ENCODE results near the gene LRIT1. TPM values are rescaled to one million over a fixed set of nuclear protein-coding genes. Genes with fewer than 3 reads are reported as not detected.

LRIT1 gene
- total RNA-seq, 1 experiment from 2014 or later, result not detected

- Histone ChIP-seq H3K36me3 (ENCODE audit: insufficient read depth, low read length, poor library complexity, severe bottlenecking) (no peaks in the 10 kb centered on the region), H3K27me3 (replicated peaks; ENCODE audit: insufficient read depth, low read depth, low read length, poor library complexity) (peaks cover 13% of the 10 kb centered on the region), H3K27ac (ENCODE audit: low read depth, low read length, poor library complexity, severe bottlenecking) (no peak overlapping the region), H3K4me3 (ENCODE audit: low read depth, low read length, poor library complexity, severe bottlenecking) (no peak overlapping the region), H3K9me3 (ENCODE audit: low read depth, low read length, poor library complexity, severe bottlenecking) (no peaks in the 10 kb centered on the region), H3K4me1 (ENCODE audit: insufficient read depth, low read length, poor library complexity, severe bottlenecking) (no peaks in the 10 kb centered on the region)
- no TSS peak for BruUV-seq (replicated peaks)
- TF ChIP-seq CTCF (conservative IDR thresholded peaks at IDR 0.05; ENCODE audit: low read depth, low read length), result no peak
- no peak for TF ChIP-seq EZH2 (IDR thresholded peaks at IDR 0.05; ENCODE audit: borderline replicate concordance, low read depth, low read length, poor library complexity, severe bottlenecking)
- intact Hi-C loops (cut with micrococcal nuclease; ENCODE audit: unreplicated experiment), result no loop called here
- ChIA-PET POLR2A (ENCODE audit: low non-redundant PET) (no interaction called here), CTCF (no interaction called here)
- DNase-seq (ENCODE audit: low spot score), result no peak
These were observed 28.3 kb downstream of the LRIT1 start for GRCh38 chr10:84213076-84213475.

- H3K27me3 ChIP-seq (replicated peaks; ENCODE audit: insufficient read depth, low read depth, low read length, poor library complexity), result peaks cover 12% of the 10 kb centered on the region
- TF ChIP-seq CTCF (conservative IDR thresholded peaks at IDR 0.05; ENCODE audit: low read depth, low read length), result no peak
- TF ChIP-seq EZH2 (IDR thresholded peaks at IDR 0.05; ENCODE audit: borderline replicate concordance, low read depth, low read length, poor library complexity, severe bottlenecking), result no peak
- H3K4me3 ChIP-seq (ENCODE audit: low read depth, low read length, poor library complexity, severe bottlenecking), result no peak overlapping the region
- H3K36me3 ChIP-seq (ENCODE audit: insufficient read depth, low read length, poor library complexity, severe bottlenecking), result no peaks in the 10 kb centered on the region
- ChIA-PET POLR2A (ENCODE audit: low non-redundant PET) (no interaction called here), CTCF (interaction anchor here (0.5 kb wide), 1 partner anchor 22 kb away, joined by 5 read pairs; no protein-coding TSS in a partner anchor)
- no TSS peak for BruUV-seq (replicated peaks)
- intact Hi-C loops (cut with micrococcal nuclease; ENCODE audit: unreplicated experiment), result no loop called here
- H3K27ac ChIP-seq (ENCODE audit: low read depth, low read length, poor library complexity, severe bottlenecking), result no peak overlapping the region
- no peaks in the 10 kb centered on the region for H3K4me1 ChIP-seq (ENCODE audit: insufficient read depth, low read length, poor library complexity, severe bottlenecking)
- no peaks in the 10 kb centered on the region for H3K9me3 ChIP-seq (ENCODE audit: low read depth, low read length, poor library complexity, severe bottlenecking)
- DNase-seq (ENCODE audit: low spot score), result no peak
These were observed 29.3 kb downstream of the LRIT1 start for GRCh38 chr10:84212014-84212413.

GRCh38 chr10:84211566-84211965 lies 29.8 kb downstream of the LRIT1 start:
- intact Hi-C loops (cut with micrococcal nuclease; ENCODE audit: unreplicated experiment), result no loop called here
- BruUV-seq (replicated peaks), result no TSS peak
- no peak for DNase-seq (ENCODE audit: low spot score)
- Histone ChIP-seq H3K27ac (ENCODE audit: low read depth, low read length, poor library complexity, severe bottlenecking) (no peak overlapping the region), H3K4me1 (ENCODE audit: insufficient read depth, low read length, poor library complexity, severe bottlenecking) (no peaks in the 10 kb centered on the region), H3K9me3 (ENCODE audit: low read depth, low read length, poor library complexity, severe bottlenecking) (no peaks in the 10 kb centered on the region), H3K4me3 (ENCODE audit: low read depth, low read length, poor library complexity, severe bottlenecking) (no peak overlapping the region), H3K36me3 (ENCODE audit: insufficient read depth, low read length, poor library complexity, severe bottlenecking) (no peaks in the 10 kb centered on the region), H3K27me3 (replicated peaks; ENCODE audit: insufficient read depth, low read depth, low read length, poor library complexity) (peaks cover 12% of the 10 kb centered on the region)
- POLR2A ChIA-PET (ENCODE audit: low non-redundant PET), result no interaction called here
- CTCF ChIA-PET, result no interaction called here
- TF ChIP-seq EZH2 (IDR thresholded peaks at IDR 0.05; ENCODE audit: borderline replicate concordance, low read depth, low read length, poor library complexity, severe bottlenecking) (no peak), CTCF (conservative IDR thresholded peaks at IDR 0.05; ENCODE audit: low read depth, low read length) (no peak)

Measured in A673 (cell line).